Stimulated activated CD8-positive, alpha-beta memory T cell treated with anti-CD3 and anti-CD28 coated beads, Interleukin-2, amount 100 ng/mL, for 1 hour (primary cell): Measurements from ENCODE around the gene PCED1B.
"Not testable (repeated sequence)": the region's sequence is repeated elsewhere in the genome, so short reads cannot be mapped to it uniquely, and the experiment has no call there.

Experiments used
- DNase-seq, 2 donors: peaks; one replicate each; pipeline ENCODE4 v3.0.0-alpha.2; 2020; ENCODE audit warnings: low read depth in 2 of 2

The PCED1B gene

DNA sequence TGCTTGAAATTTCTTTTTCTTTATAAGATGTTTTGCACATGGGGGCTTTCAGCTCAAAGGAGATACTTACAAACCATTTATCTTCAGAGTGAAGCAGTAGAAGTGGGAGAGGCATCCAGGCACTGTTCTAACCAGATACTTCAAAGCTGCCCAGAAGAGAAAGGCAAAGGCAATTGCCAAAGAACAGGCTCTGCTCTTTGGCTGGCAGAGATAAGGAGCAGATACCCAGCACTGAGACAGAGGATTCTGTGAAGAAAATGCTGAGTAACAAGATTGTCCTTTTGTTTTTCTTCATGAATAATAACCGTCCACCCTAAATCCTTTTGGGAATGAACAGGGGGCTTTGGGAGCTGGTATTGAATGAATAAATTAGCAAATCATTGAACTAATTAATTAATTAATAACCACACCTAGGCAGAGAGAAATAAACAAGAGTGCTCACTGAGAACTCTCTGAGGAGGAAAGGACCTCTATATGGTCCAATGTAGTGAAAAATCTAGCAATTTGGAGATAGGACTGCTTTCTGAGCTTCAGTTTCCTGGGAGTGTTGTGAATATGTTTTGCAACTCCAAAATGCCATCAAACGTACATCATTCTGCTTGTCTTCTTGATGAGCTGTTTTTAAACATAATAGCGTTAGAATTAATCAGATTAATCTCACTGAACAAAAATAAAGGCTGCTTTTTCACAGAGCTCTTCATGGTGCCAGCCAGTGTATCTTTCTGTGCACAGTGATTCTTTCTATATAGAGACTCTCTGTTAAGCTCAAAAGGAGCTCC, 193.2 kb downstream of the PCED1B start:
- DNase-seq = no peak

DNA sequence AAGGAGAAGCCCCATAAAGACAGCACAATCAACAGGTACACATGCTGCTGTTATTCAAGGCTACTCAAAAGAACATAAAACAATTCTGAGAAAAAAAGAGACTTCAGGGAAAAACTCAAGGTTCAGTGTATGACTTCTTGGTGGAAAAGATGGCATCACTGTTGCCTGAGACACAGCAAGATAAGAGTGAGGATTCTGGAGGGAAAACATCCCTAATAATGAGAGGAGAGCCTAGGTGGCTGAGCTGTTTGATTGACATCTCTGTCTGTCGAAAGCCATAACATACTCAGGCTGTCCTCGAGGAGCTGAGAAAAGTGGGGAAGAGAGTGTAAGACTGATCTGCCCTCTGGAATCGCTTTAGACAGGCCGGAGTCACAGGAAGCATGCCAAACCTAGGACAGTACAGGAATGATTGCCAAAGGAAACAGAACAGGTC, 193.8 kb downstream of the PCED1B start:
- no peak for DNase-seq

DNA sequence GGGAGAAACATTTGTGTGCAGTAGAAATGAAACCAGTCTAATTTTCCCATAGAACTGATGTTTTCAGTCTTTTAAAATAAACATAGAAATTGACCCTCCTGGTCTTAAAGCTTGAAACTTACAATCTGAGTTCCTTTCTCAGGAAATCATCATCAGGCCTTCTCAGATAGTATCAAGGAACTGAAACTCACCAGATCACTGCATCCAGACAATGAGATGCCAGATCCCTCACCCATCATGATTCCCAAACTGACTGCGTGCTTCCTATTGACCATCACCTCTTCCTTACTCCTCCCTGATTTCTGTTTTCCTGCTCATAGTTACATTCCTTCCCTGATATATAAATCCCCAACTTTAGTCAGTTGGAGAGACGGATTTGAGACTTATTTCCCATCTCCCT, 195.3 kb downstream of the PCED1B start:
- no peak for DNase-seq

DNA sequence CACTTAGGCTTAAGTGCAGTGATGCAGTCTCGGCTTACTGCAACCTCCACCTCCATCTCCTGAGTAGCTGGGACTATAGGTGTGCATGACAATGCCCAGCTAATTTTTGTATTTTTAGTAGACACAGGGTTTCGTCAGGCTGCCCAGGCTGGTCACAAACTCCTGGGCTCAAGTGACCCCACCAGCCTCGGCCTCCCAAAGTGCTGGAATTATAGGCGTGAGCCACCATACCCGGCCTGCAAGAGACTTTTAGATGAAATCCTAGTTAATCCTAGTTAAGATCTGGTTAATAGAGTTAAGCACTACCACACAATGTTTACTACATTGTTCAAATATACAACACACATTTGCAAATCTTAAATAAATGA, 196.8 kb downstream of the PCED1B start:
- DNase-seq = no peak

DNA sequence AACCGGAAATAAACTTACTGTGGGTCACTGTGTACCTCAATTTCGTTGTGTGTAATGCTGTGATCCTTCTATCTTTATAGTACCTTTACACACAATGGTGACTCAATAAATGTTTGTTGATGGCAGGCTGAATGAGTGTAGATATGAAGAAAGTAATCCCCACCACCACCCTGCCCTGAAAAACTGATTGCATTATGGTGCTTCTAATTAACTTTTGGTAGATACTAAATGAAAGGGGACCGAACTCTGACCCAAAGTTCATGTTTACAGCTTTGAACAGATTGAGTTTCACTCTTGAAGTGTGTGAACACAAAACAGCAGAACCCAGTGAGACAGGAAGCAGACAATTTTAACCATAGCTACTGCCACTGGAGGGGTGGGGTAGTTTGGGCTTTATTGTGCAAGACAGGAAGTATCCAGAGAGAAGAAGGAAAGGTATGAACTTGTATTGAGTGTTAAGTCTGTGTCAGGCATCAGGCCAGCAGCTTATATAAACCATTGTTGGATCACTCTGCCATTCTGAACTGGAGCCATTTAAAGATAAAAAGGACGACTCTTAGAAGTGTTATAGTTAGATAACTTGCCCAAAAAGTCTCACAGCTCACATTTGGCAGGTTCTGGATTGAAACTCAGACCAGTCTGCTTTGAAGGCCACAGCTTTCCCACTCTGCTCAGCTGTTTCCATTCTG, 197.3 kb downstream of the PCED1B start:
- DNase-seq = peak; percentile 7 to 22

DNA sequence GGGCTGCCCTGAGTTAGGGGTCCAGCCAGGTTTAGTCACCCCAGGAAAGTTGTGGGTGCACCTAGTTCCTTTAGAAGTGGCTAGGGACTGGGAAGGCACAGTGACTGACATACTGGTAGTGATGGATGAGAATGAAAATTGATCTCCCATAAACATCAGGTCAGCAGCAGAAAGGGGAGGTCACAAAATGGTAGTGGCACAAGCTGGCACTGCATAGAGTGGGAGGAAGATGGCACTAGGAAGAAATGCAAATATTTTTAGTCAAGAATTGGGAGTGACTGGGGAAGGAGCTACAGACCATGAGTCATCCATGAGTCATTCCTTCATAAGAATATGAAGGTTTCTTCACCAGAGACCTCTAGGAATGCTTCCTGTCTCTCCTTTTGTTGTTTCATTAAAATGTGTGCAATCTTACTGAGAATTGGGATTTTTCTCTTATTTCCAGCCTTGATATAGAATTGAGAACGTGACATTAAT, 198.6 kb downstream of the PCED1B start:
- DNase-seq = no peak

DNA sequence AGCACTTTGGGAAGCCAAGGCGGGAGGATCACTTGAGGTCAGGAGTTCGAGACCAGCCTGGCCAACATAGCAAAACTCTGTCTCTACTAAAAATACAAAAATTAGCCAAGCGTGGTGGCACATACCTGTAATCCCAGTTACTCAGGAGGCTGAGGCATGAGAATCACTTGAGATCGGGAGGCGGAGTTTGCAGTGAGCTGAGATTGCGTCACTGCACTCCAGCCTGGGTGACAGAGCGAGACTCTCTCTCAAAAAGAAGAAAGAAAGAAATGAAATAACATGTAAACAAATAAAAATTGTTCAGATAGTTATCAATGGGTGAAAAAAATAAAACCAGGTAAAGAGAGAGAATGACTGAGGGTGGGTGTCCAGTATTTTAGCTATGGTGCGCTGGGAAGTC, 200.3 kb downstream of the PCED1B start:
- DNase-seq = not testable (repeated sequence)

DNA sequence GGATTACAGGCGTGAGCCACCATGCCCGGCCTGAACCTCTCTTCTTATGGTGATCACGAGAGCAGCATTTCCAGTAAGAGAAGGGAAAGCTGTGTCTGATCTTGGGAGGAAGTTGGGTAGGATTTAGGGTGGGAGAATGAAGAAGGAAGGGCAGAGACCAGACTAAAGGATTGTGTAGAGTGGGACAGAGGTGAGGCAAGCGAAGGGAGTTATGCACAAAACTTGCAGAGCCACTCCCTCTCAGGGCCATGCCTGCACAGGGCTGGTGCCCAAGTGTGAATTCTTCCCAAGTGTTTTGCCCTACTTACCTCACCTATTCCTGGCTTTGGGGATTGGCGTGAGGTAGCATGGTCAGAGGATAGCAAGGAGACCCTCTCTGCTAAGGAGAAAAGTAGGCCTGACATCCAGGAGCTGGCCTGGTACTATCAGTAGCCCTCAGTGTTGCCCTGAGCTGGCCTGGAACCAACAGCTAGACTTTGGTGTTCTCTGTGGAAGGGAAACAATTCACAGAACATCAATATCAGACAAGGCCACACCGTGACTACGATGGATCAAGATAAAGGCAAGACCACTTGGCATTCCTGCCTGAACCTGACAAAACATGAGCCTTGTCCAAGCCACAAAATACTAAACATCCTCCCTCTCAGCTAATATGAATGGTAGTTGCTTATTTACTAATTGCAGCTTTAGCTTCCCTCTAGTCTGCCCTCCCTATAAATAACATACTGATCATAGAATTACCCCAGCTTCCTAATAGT, 201.3 kb downstream of the PCED1B start:
- DNase-seq = no peak

DNA sequence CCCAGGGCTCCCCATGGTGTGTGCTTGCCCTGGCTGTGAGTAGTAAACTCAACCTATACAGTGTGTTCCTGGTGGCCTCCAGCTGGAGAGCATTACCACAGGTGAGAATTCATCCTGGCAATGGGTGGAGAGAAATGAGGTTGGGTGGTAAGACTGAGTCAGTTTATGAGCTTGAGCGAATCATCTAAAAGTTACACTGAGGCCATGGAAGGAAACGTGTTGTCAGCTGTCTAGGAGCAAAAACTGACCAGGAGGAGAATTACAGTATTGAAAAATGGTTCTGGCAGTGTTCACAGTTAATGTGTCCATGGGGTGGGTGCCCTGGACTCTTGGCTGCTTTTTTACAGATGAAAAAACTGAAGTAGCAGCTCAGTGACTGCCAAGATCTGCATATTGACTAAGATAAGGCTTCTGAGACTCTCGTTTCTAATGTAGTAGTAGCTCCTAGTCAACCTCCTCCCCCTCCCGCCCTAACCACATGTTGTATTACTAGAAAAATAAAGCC, 202.3 kb downstream of the PCED1B start:
- no peak for DNase-seq

DNA sequence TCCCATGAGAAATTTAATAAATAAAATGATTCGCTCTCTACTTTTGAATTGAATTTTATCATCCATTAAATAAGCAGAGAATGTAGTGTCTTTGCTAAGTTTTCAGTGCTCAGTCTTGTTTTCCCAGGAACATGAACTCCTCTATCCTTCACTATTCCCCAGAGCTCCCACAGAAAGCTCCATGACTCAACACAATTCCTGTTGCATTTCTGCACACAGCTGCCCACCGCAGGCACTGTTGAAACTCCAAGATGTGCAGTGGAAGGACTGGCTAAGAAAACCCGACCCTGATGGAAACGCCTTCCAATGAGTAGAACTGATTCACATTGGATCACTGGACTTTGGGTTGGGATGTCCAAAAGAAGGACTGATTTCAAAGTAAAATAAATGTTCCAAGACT, 202.8 kb downstream of the PCED1B start:
- no peak for DNase-seq
